Esophagus muscularis mucosa (tissue), 4 donors: Measurements from ENCODE around the gene KCNH1.

ENCODE experiments used
- CTCF ChIP-seq, 3 experiments: fragments of 200-600 bp in 2 of 3; fragments of 450-650 bp in 1 of 3; sonication (generic) in 2 of 3; IDR thresholded peaks; one replicate each; pipeline ENCODE4 v1.5.1; 2017 to 2019; ENCODE audit warnings: antibody characterized with exemption in 3 of 3, mild to moderate bottlenecking in 2 of 3, moderate library complexity in 1 of 3
- EP300 ChIP-seq: sonication (generic); formaldehyde crosslinking; IDR thresholded peaks from one replicate; pipeline ENCODE4 v1.6.1; 2017; ENCODE audit warnings: antibody characterized with exemption
- POLR2A ChIP-seq: fragments of 450-650 bp; IDR thresholded peaks from one replicate; pipeline ENCODE4 v1.6.1; 2017; ENCODE audit warnings: antibody characterized with exemption, moderate library complexity, mild to moderate bottlenecking, low read depth
- POLR2AphosphoS5 ChIP-seq, 2 donors: sonication (generic); formaldehyde crosslinking; IDR thresholded peaks; one replicate each; pipeline ENCODE4 v1.6.1; 2017; ENCODE audit warnings: antibody characterized with exemption in 2 of 2

GRCh38 chr1:211037095-211037494, 96.9 kb downstream of the KCNH1 start:
- TF ChIP-seq CTCF (IDR thresholded peaks at IDR 0.05), result no peak
- TF ChIP-seq POLR2AphosphoS5 (IDR thresholded peaks at IDR 0.05), result no peak
- TF ChIP-seq POLR2A, result no peak
- TF ChIP-seq EP300, result no peak
